ENCODE data around the gene EIF4E1B.

Gene EIF4E1B

GRCh38 chr5:176620333-176620981, 10.0 kb upstream of the EIF4E1B start:
- no peak for DNase-seq (ENCODE audit: low read depth)
- no peak overlapping the region for H3K4me3 ChIP-seq (ENCODE audit: low read depth, low read length)
- TF ChIP-seq, protein P1, sequence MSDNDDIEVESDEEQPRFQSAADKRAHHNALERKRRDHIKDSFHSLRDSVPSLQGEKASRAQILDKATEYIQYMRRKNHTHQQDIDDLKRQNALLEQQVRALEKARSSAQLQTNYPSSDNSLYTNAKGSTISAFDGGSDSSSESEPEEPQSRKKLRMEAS (IDR thresholded peaks at IDR 0.05; ENCODE audit: low read depth, low read length): no peak
- no peak for TF ChIP-seq CTCF (IDR thresholded peaks at IDR 0.05; ENCODE audit: low read depth, low read length)
- no peak for TF ChIP-seq MYC (IDR thresholded peaks at IDR 0.05; ENCODE audit: low read depth, low read length)
- TF ChIP-seq POLR2A (IDR thresholded peaks at IDR 0.05; ENCODE audit: extremely low read depth, insufficient read length): no peak

GRCh38 chr5:176621661-176622079, 8.8 kb upstream of the EIF4E1B start:
- TF ChIP-seq CTCF (IDR thresholded peaks at IDR 0.05; ENCODE audit: low read depth, low read length): no peak
- no peak for TF ChIP-seq MYC (IDR thresholded peaks at IDR 0.05; ENCODE audit: low read depth, low read length)
- TF ChIP-seq POLR2A (IDR thresholded peaks at IDR 0.05; ENCODE audit: extremely low read depth, insufficient read length): no peak
- TF ChIP-seq, protein P1 (IDR thresholded peaks at IDR 0.05; ENCODE audit: low read depth, low read length): no peak
- peak; percentile 36 for DNase-seq (ENCODE audit: low read depth)
- no peak overlapping the region for H3K4me3 ChIP-seq (ENCODE audit: low read depth, low read length)

DNA sequence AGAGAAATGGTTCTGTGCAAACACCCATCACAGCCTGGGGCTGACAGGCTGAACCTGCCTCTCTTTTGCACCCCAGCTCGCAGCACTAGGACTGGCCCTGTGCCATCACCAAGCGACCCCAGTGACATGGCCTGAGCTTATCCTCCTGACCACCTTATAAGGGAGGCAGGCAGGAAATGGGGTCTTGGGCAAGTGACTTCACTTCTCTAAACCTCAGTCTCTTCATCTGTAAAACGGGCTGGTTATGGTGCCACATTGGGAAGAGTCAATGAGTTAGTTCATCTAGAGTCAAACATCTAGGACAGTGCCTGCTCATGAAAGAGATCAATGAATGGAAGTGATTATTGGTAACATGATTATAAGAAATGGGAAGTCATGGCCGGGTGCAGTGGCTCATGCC, 6.3 kb upstream of the EIF4E1B start:
- DNase-seq (ENCODE audit: low read depth): no peak
- H3K4me3 ChIP-seq (ENCODE audit: low read depth, low read length): no peak overlapping the region
- TF ChIP-seq MYC (IDR thresholded peaks at IDR 0.05; ENCODE audit: low read depth, low read length) (no peak), CTCF (IDR thresholded peaks at IDR 0.05; ENCODE audit: low read depth, low read length) (no peak), POLR2A (IDR thresholded peaks at IDR 0.05; ENCODE audit: extremely low read depth, insufficient read length) (no peak)
- TF ChIP-seq, protein P1 (IDR thresholded peaks at IDR 0.05; ENCODE audit: low read depth, low read length): no peak

DNA sequence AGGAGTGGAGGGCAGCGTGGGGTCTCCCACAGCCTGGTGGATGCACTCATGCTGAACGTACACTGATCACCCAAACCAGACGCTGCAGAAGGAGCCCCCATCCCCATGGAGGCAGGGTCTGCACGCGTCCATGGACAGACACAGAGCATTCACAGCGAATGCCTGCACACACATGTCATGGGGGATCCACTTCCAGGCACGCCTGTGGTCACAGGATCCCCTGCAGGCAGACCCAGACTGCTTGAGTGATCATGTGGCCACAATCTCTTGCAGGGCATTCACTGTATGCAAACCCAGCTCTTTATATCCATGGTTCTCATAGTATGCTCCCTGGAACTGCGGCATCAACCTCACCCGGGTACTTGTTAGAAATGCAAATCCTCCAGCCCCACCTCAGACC, 5.5 kb upstream of the EIF4E1B start:
- DNase-seq (ENCODE audit: low read depth): no peak
- TF ChIP-seq MYC (IDR thresholded peaks at IDR 0.05; ENCODE audit: low read depth, low read length): no peak
- TF ChIP-seq, protein P1 (IDR thresholded peaks at IDR 0.05; ENCODE audit: low read depth, low read length): no peak
- no peak for TF ChIP-seq CTCF (IDR thresholded peaks at IDR 0.05; ENCODE audit: low read depth, low read length)
- no peak for TF ChIP-seq POLR2A (IDR thresholded peaks at IDR 0.05; ENCODE audit: extremely low read depth, insufficient read length)
- no peak overlapping the region for H3K4me3 ChIP-seq (ENCODE audit: low read depth, low read length)

DNA sequence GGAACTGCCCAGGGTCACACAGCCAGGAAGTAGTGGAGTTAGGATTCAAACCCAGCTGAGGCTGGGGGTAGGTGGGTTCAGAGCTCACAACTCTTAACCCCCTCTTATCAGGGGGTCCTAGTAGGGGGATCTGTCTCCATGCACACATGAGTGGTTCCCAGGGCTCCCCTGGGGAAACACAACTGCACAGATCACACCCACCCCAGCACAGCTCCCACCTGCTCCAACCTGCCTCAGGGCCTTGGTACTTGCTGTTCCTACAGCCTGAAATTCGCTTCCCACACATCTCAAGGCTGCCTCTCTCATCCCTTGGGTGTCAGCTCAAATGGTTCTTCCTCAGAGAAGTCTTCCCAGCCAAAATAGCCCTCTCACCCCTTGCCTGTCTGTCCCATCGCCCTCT, 5.0 kb upstream of the EIF4E1B start:
- DNase-seq (ENCODE audit: low read depth): no peak
- TF ChIP-seq POLR2A (IDR thresholded peaks at IDR 0.05; ENCODE audit: extremely low read depth, insufficient read length) (no peak), MYC (IDR thresholded peaks at IDR 0.05; ENCODE audit: low read depth, low read length) (no peak), CTCF (IDR thresholded peaks at IDR 0.05; ENCODE audit: low read depth, low read length) (no peak)
- TF ChIP-seq, protein P1 (IDR thresholded peaks at IDR 0.05; ENCODE audit: low read depth, low read length): no peak

More for the DNA sequence above, 5.0 kb upstream of the EIF4E1B start:
- H3K4me3 ChIP-seq (ENCODE audit: low read depth, low read length): no peak overlapping the region

All from NB4 (cell line).